IMR-90 (cell line): ENCODE data around the gene MRPS31. TPM values are rescaled to one million over a fixed set of nuclear protein-coding genes. Genes with fewer than 3 reads are reported as not detected.
A peak's percentile ranks its signal among the peaks of the same experiment; 100 is the strongest.

ENCODE experiments used
- ATAC-seq: fragments of 200-7000 bp; cut with Tn5 transposase; 2 replicates; pipeline ENCODE4 v1.9.1; 2020; ENCODE audit warnings: low read depth, mild to moderate bottlenecking, moderate library complexity
- BruUV-seq: library from RNA; stranded (reverse); fragments of 400-500 nt; replicated peaks from 2 replicates; lab custom pipeline; 2021; lab: Mats Ljungman, UMichigan
- CTCF ChIA-PET: fragments of 300-600 bp; formaldehyde crosslinking; extraction: SDS; loops from one replicate; lab custom pipeline; 2021; ENCODE audit warnings: antibody characterized with exemption; lab: Yijun Ruan, JAX
- POLR2A ChIA-PET: fragments of 300-600 bp; sonication (Branson Sonifier 250); formaldehyde crosslinking; loops from one replicate; lab custom pipeline; 2022; ENCODE audit warnings: antibody characterized with exemption; ENCODE audit not compliant: unreplicated experiment; lab: Charles Lee
- DNase-seq: peaks from one replicate; pipeline ENCODE4 v3.0.0; 2013
- H2AFZ ChIP-seq: replicated peaks from 2 replicates; pipeline ENCODE3; 2013; ENCODE audit warnings: low read length, mild to moderate bottlenecking; ENCODE audit not compliant: poor library complexity
- H2AK5ac ChIP-seq: 2 replicates; pipeline ENCODE4 v1.6.1; 2013; ENCODE audit warnings: low read depth, low read length, inconsistent platforms
- H2AK9ac ChIP-seq: replicated peaks from 2 replicates; pipeline ENCODE3; 2013; ENCODE audit warnings: mild to moderate bottlenecking, low read depth, low read length, moderate library complexity; ENCODE audit not compliant: poor library complexity
- H2BK120ac ChIP-seq: 2 replicates; pipeline ENCODE4 v1.6.1; 2013; ENCODE audit warnings: low read depth, low read length, inconsistent platforms
- H2BK15ac ChIP-seq: 3 replicates; pipeline ENCODE4 v1.6.1; 2013; ENCODE audit warnings: low read depth, low read length, inconsistent platforms
- H2BK20ac ChIP-seq: 2 replicates; pipeline ENCODE4 v1.6.1; 2013; ENCODE audit warnings: low read depth, mild to moderate bottlenecking, inconsistent platforms, low read length, moderate library complexity
- H2BK5ac ChIP-seq: 2 replicates; pipeline ENCODE4 v1.6.1; 2013; ENCODE audit warnings: mild to moderate bottlenecking, low read depth, low read length, inconsistent platforms; ENCODE audit not compliant: poor library complexity, severe bottlenecking
- H3K14ac ChIP-seq: replicated peaks from 2 replicates; pipeline ENCODE4 v1.6.1; 2013; ENCODE audit warnings: low read depth, low read length, inconsistent platforms
- H3K18ac ChIP-seq: 2 replicates; pipeline ENCODE4 v1.6.1; 2013; ENCODE audit warnings: low read depth, low read length, control low read depth
- H3K23ac ChIP-seq: 2 replicates; pipeline ENCODE4 v1.6.1; 2013; ENCODE audit warnings: low read depth, low read length, inconsistent platforms
- H3K27ac ChIP-seq: 2 replicates; pipeline ENCODE4 v1.5.1; 2013; ENCODE audit warnings: mild to moderate bottlenecking, control low read depth, low read length; ENCODE audit not compliant: insufficient read depth
- H3K27me3 ChIP-seq: 2 replicates; pipeline ENCODE4 v1.6.1; 2013; ENCODE audit warnings: low read length; ENCODE audit not compliant: control insufficient read depth, insufficient read depth
- H3K36me3 ChIP-seq: 2 replicates; pipeline ENCODE4 v1.6.1; 2013; ENCODE audit warnings: low read length, mixed read lengths; ENCODE audit not compliant: control insufficient read depth, insufficient read depth
- H3K4ac ChIP-seq: 2 replicates; pipeline ENCODE4 v1.6.1; 2013; ENCODE audit warnings: low read depth, low read length, inconsistent platforms
- H3K4me1 ChIP-seq: 2 replicates; pipeline ENCODE4 v1.6.1; 2013; ENCODE audit warnings: low read length, mixed read lengths; ENCODE audit not compliant: control insufficient read depth, insufficient read depth
- H3K4me2 ChIP-seq: 2 replicates; pipeline ENCODE4 v1.6.1; 2013; ENCODE audit warnings: low read depth, mild to moderate bottlenecking, control low read depth, low read length, moderate library complexity
- H3K4me3 ChIP-seq: 2 replicates; pipeline ENCODE4 v1.5.1; 2013; ENCODE audit warnings: low read depth, mild to moderate bottlenecking, control low read depth, low read length, moderate library complexity; ENCODE audit not compliant: insufficient read depth
- H3K56ac ChIP-seq: 2 replicates; pipeline ENCODE4 v1.6.1; 2013; ENCODE audit warnings: low read length, inconsistent platforms; ENCODE audit not compliant: insufficient read depth; ENCODE audit errors: extremely low read depth
- H3K79me1 ChIP-seq, 2 experiments: 2 replicates each; pipeline ENCODE4 v1.6.1; 2013; ENCODE audit warnings: low read length in 2 of 2, inconsistent platforms in 1 of 2, low read depth in 1 of 2
- H3K9ac ChIP-seq: 2 replicates; pipeline ENCODE4 v1.6.1; 2013; ENCODE audit warnings: low read depth, low read length, control low read depth
- H3K9me1 ChIP-seq: 2 replicates; pipeline ENCODE4 v1.6.1; 2013; ENCODE audit warnings: low read length, inconsistent platforms; ENCODE audit not compliant: insufficient read depth
- H3K9me3 ChIP-seq: 2 replicates; pipeline ENCODE4 v1.6.1; 2013; ENCODE audit warnings: low read length; ENCODE audit not compliant: control insufficient read depth, insufficient read depth
- H4K20me1 ChIP-seq: 2 replicates; pipeline ENCODE4 v1.6.1; 2013; ENCODE audit warnings: low read length, inconsistent platforms; ENCODE audit not compliant: insufficient read depth
- H4K5ac ChIP-seq: 2 replicates; pipeline ENCODE4 v1.6.1; 2013; ENCODE audit warnings: mild to moderate bottlenecking, low read depth, low read length, control low read depth
- H4K8ac ChIP-seq, 2 experiments: 2 replicates each; pipeline ENCODE4 v1.6.1; 2013; ENCODE audit warnings: low read depth in 2 of 2, low read length in 2 of 2, control low read depth in 1 of 2, inconsistent platforms in 1 of 2
- H4K91ac ChIP-seq: 2 replicates; pipeline ENCODE4 v1.6.1; 2013; ENCODE audit warnings: low read depth, low read length, inconsistent platforms; ENCODE audit not compliant: insufficient read depth
- CTCF ChIP-seq: conservative IDR thresholded peaks from 2 replicates; pipeline ENCODE4 v1.5.1; 2012; ENCODE audit warnings: mild to moderate bottlenecking, low read depth, low read length, improper control_type of control experiment
- FOS ChIP-seq: fragments of 150-350 bp; IDR thresholded peaks from 2 replicates; pipeline ENCODE4 v1.6.1; 2016; ENCODE audit warnings: low read depth, low read length
- MAFK ChIP-seq: IDR thresholded peaks from 2 replicates; pipeline ENCODE4 v1.6.1; 2012; ENCODE audit warnings: low read depth, low read length, improper control_type of control experiment
- MAZ ChIP-seq: IDR thresholded peaks from 2 replicates; pipeline ENCODE4 v1.6.1; 2012; ENCODE audit warnings: low read depth, mild to moderate bottlenecking, low read length, improper control_type of control experiment, moderate library complexity, borderline replicate concordance
- RAD21 ChIP-seq: IDR thresholded peaks from 2 replicates; pipeline ENCODE4 v1.6.1; 2012; ENCODE audit warnings: low read length, improper control_type of control experiment
- RCOR1 ChIP-seq: IDR thresholded peaks from 2 replicates; pipeline ENCODE4 v1.6.1; 2012; ENCODE audit warnings: mild to moderate bottlenecking, low read length, improper control_type of control experiment; ENCODE audit not compliant: insufficient replicate concordance
- WGBS, 2 experiments: methylation state at CpG; one replicate each; pipeline versions ENCODE4 v1.1.5 to v1.1.7; 2013; ENCODE audit warnings: missing lambda C conversion rate in 2 of 2; ENCODE audit not compliant: insufficient read length in 1 of 2; ENCODE audit errors: extremely low coverage in 2 of 2; 5-methylcytosine and 5-hydroxymethylcytosine counted together
- dilution Hi-C: fragments of 300-500 bp; cut with HindIII; formaldehyde crosslinking; loops from one replicate; pipeline ENCODE4 v1.14.3; 2018; ENCODE audit warnings: low sequenced_read_pairs; ENCODE audit not compliant: unreplicated experiment
- in situ Hi-C: fragments of 300-500 bp; cut with MboI; formaldehyde crosslinking; loops from 3 replicates; pipeline ENCODE4 v1.14.3; 2019; ENCODE audit warnings: low sequenced_read_pairs, inconsistent platforms, mixed read lengths
- intact Hi-C: fragments of 100-400 bp; cut with micrococcal nuclease; formaldehyde crosslinking; loops from 2 replicates; pipeline ENCODE4 v1.10.0; 2022
- polyA plus RNA-seq, 3 experiments: library from polyadenylated mRNA; depleted of rRNA; stranded (reverse); fragments of >200 nt; gene quantifications; 2 replicates each; pipeline ENCODE4 v1.2.3, GENCODE V29; 2012; ENCODE audit warnings: low replicate concordance in 1 of 3
- total RNA-seq: library from RNA; depleted of rRNA; stranded (reverse); fragments of >200 nt; gene quantifications from 2 replicates; pipeline ENCODE4 v1.2.3, GENCODE V29; 2012

MRPS31 gene
- total and polyA plus RNA-seq, 2 of the 4 experiments (the other 2 are of a cell fraction), result 9.3 to 14.8 TPM

- peak; percentile 31 for DNase-seq
- H4K20me1 ChIP-seq, result no peaks in the 10 kb centered on the region
- no peaks in the 10 kb centered on the region for H3K9me3 ChIP-seq
- H3K9ac ChIP-seq, result no peak overlapping the region
- ChIA-PET POLR2A (no interaction called here), CTCF (interaction anchor here (0.6 to 1.6 kb wide), 7 partner anchors 17 to 515 kb away, joined by 3 to 8 read pairs (median 3); partner anchors contain the start of gene SLC25A15)
- H2BK120ac ChIP-seq, result no peak overlapping the region
- no peak overlapping the region for H2AK9ac ChIP-seq
- no TSS peak for BruUV-seq
- H3K36me3 ChIP-seq, result peaks cover 9% of the 10 kb centered on the region
- TF ChIP-seq MAFK, result no peak
- TF ChIP-seq RCOR1, result no peak
- TF ChIP-seq FOS, result no peak
- no peak for TF ChIP-seq RAD21
- no peak for TF ChIP-seq CTCF
- TF ChIP-seq MAZ, result no peak
- H3K4ac ChIP-seq, result no peak overlapping the region
- dilution Hi-C loops (no loop called here), intact Hi-C loops (no loop called here), in situ Hi-C loops (no loop called here)
- H3K4me3 ChIP-seq, result no peak overlapping the region
- no peaks in the 10 kb centered on the region for H3K27me3 ChIP-seq
- H3K4me1 ChIP-seq, result peaks cover 2% of the 10 kb centered on the region; the same call in 1 of the 2 replicates
- no peak overlapping the region for H2AFZ ChIP-seq
- no peak overlapping the region for H3K4me2 ChIP-seq
- H3K27ac ChIP-seq, result no peak overlapping the region
- no peak overlapping the region for H4K5ac ChIP-seq
- peak; percentile 60 for ATAC-seq
- H4K8ac ChIP-seq, result no peak overlapping the region
- no peaks in the 10 kb centered on the region for H3K9me1 ChIP-seq
- no peak overlapping the region for H2BK15ac ChIP-seq
- H3K23ac ChIP-seq, result no peak overlapping the region
- H3K18ac ChIP-seq, result no peak overlapping the region
- H3K14ac ChIP-seq, result no peak overlapping the region
- no peak overlapping the region for H4K91ac ChIP-seq
- H3K56ac ChIP-seq, result no peak overlapping the region
- H2BK5ac ChIP-seq, result no peak overlapping the region
- no peak overlapping the region for H2AK5ac ChIP-seq
- H3K79me1 ChIP-seq, result no peaks in the 10 kb centered on the region
- WGBS, 2 experiments, result no CpG with 5 or more reads among the region's 2 CpGs
- no peak overlapping the region for H2BK20ac ChIP-seq
Measured at GRCh38 chr13:40814803-40815202, 43.8 kb upstream of the MRPS31 start.
